Astrocyte of the cerebellum (primary cell): ENCODE results near the gene PCDHB13.
"Not testable (repeated sequence)": the region's sequence is repeated elsewhere in the genome, so short reads cannot be mapped to it uniquely, and the experiment has no call there.

Experiments used
- DNase-seq: peaks from one replicate; pipeline ENCODE4 v3.0.0-alpha.2; 2011; ENCODE audit warnings: low read depth
- H3K4me3 ChIP-seq: 2 replicates; pipeline ENCODE4 v1.5.1; 2011; ENCODE audit warnings: mild to moderate bottlenecking, low read depth, low read length, moderate library complexity
- CTCF ChIP-seq: IDR thresholded peaks from 2 replicates; pipeline ENCODE4 v1.5.1; 2012; ENCODE audit warnings: low read length, low read depth, moderate library complexity, mild to moderate bottlenecking; ENCODE audit errors: missing control alignments
- in situ Hi-C: cut with HindIII; loops from 2 replicates; pipeline ENCODE4 v1.10.0; 2017; ENCODE audit warnings: low sequenced_read_pairs

The PCDHB13 gene

GRCh38 chr5:141234109-141234667, 20.5 kb downstream of the PCDHB13 start:
- no peak for TF ChIP-seq CTCF
- in situ Hi-C loops, result no loop called here
- no peak overlapping the region for H3K4me3 ChIP-seq
- DNase-seq, result no peak

- in situ Hi-C loops, H3K4me3 ChIP-seq, DNase-seq: not testable (repeated sequence)
These were observed 22.2 kb downstream of the PCDHB13 start for GRCh38 chr5:141235922-141236321.

- TF ChIP-seq CTCF, result no peak
- DNase-seq, result no peak
- in situ Hi-C loops, result no loop called here
- H3K4me3 ChIP-seq, result no peak overlapping the region
These were observed 23.0 kb downstream of the PCDHB13 start for GRCh38 chr5:141236516-141237313.

GRCh38 chr5:141241496-141241895, 27.8 kb downstream of the PCDHB13 start:
- no peak for TF ChIP-seq CTCF
- in situ Hi-C loops, result no loop called here
- no peak overlapping the region for H3K4me3 ChIP-seq
- no peak for DNase-seq

- peak within 1 kb of the TSS; percentile 9 for H3K4me3 ChIP-seq
- in situ Hi-C loops, result no loop called here
- DNase-seq, result no peak
- no peak for TF ChIP-seq CTCF
These were observed 31.6 kb downstream of the PCDHB13 start, which contains the start of gene PCDHB15 for GRCh38 chr5:141245250-141245717. Gene PCDHB15, plus strand, starts transcription at chr5:141245395. Its CDS starts 184 bp downstream, at chr5:141245579.

GRCh38 chr5:141246971-141247370, 33.3 kb downstream of the PCDHB13 start:
- H3K4me3 ChIP-seq, DNase-seq, in situ Hi-C loops: not testable (repeated sequence)

- DNase-seq, H3K4me3 ChIP-seq, in situ Hi-C loops: not testable (repeated sequence)
These were observed 33.7 kb downstream of the PCDHB13 start for GRCh38 chr5:141247434-141247833.

GRCh38 chr5:141250576-141250975, 36.9 kb downstream of the PCDHB13 start:
- TF ChIP-seq CTCF, result no peak
- in situ Hi-C loops, result no loop called here
- no peak for DNase-seq
- H3K4me3 ChIP-seq, result no peak overlapping the region
